Measurements from ENCODE around the gene TRPM3.

DNA sequence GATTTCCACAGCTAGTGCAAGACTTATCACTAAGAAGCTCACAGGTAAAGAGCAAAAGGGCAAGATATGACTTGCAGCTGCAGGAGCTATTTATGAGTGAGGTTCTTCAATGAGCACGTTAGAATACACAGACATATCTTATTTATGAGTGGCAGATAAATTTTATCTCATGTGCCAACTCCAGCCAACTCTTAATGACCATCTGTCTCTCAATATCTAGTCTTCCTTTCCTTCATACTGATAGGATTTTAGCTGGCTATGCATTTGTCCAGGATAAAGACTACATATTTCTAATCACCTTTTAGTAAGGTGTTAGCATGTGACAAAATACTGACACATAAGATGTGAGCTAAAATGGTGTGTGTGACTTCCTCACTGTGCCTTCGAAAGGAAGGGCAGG is 304.5 kb downstream of the TRPM3 start:
- TF ChIP-seq POLR2A (IDR thresholded peaks at IDR 0.05; ENCODE audit: extremely low read depth, insufficient read length) (no peak), MYC (IDR thresholded peaks at IDR 0.05; ENCODE audit: low read depth, low read length) (no peak)
- TF ChIP-seq, protein P1, sequence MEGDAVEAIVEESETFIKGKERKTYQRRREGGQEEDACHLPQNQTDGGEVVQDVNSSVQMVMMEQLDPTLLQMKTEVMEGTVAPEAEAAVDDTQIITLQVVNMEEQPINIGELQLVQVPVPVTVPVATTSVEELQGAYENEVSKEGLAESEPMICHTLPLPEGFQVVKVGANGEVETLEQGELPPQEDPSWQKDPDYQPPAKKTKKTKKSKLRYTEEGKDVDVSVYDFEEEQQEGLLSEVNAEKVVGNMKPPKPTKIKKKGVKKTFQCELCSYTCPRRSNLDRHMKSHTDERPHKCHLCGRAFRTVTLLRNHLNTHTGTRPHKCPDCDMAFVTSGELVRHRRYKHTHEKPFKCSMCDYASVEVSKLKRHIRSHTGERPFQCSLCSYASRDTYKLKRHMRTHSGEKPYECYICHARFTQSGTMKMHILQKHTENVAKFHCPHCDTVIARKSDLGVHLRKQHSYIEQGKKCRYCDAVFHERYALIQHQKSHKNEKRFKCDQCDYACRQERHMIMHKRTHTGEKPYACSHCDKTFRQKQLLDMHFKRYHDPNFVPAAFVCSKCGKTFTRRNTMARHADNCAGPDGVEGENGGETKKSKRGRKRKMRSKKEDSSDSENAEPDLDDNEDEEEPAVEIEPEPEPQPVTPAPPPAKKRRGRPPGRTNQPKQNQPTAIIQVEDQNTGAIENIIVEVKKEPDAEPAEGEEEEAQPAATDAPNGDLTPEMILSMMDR (IDR thresholded peaks at IDR 0.05; ENCODE audit: low read depth, low read length), result no peak
- TF ChIP-seq, protein P2, sequence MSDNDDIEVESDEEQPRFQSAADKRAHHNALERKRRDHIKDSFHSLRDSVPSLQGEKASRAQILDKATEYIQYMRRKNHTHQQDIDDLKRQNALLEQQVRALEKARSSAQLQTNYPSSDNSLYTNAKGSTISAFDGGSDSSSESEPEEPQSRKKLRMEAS (IDR thresholded peaks at IDR 0.05; ENCODE audit: low read depth, low read length), result no peak
